ENCODE results near the gene ZNF200. TPM values are rescaled to one million over a fixed set of nuclear protein-coding genes. Genes with fewer than 3 reads are reported as not detected.
"Not testable (repeated sequence)": the region's sequence is repeated elsewhere in the genome, so short reads cannot be mapped to it uniquely, and the experiment has no call there.

The ZNF200 gene
- polyA plus RNA-seq, 1 experiment, result 4.0 TPM

- CTCF ChIA-PET, result interaction anchor here (0.8 kb wide), 1 partner anchor 15 kb away, joined by 4 read pairs; no protein-coding TSS in a partner anchor
- no peaks in the 10 kb centered on the region for H3K27me3 ChIP-seq (ENCODE audit: control insufficient read depth, insufficient read depth, low read length)
- POLR2A ChIA-PET, result no interaction called here
Measured at GRCh38 chr16:3281222-3281820, 46.4 kb upstream of the ZNF200 start.

GRCh38 chr16:3276679-3277078 is 41.7 kb upstream of the ZNF200 start:
- POLR2A ChIA-PET, result no interaction called here
- CTCF ChIA-PET, result interaction anchor here (1.8 kb wide), 1 partner anchor 9 kb away, joined by 15 read pairs; no protein-coding TSS in a partner anchor
- no peak for TF ChIP-seq CTCF (IDR thresholded peaks at IDR 0.05; ENCODE audit: insufficient read depth, low read depth, low read length)
- H3K27me3 ChIP-seq (ENCODE audit: control insufficient read depth, insufficient read depth, low read length), result no peaks in the 10 kb centered on the region
- no peaks in the 10 kb centered on the region for H3K36me3 ChIP-seq (ENCODE audit: control insufficient read depth, insufficient read depth, low read length)
- no peak overlapping the region for H3K4me3 ChIP-seq (ENCODE audit: low read depth, low read length)
- no peak for DNase-seq (ENCODE audit: low read depth)

More at GRCh38 chr16:3281222-3281820, 46.4 kb upstream of the ZNF200 start:
- DNase-seq (ENCODE audit: low read depth), result no peak
- no peak for TF ChIP-seq CTCF (IDR thresholded peaks at IDR 0.05; ENCODE audit: insufficient read depth, low read depth, low read length)
- Histone ChIP-seq H3K4me3 (ENCODE audit: low read depth, low read length) (no peak overlapping the region), H3K36me3 (ENCODE audit: control insufficient read depth, insufficient read depth, low read length) (peaks cover 5% of the 10 kb centered on the region)

- CTCF ChIA-PET, result interaction anchor here (0.6 to 0.9 kb wide), 3 partner anchors 8 to 219 kb away, joined by 3 to 4 read pairs (median 4); no protein-coding TSS in a partner anchor
- POLR2A ChIA-PET, result no interaction called here
- no peaks in the 10 kb centered on the region for H3K27me3 ChIP-seq (ENCODE audit: control insufficient read depth, insufficient read depth, low read length)
- TF ChIP-seq CTCF (IDR thresholded peaks at IDR 0.05; ENCODE audit: insufficient read depth, low read depth, low read length), result no peak
- H3K4me3 ChIP-seq (ENCODE audit: low read depth, low read length), result no peak overlapping the region
- no peak for DNase-seq (ENCODE audit: low read depth)
- no peaks in the 10 kb centered on the region for H3K36me3 ChIP-seq (ENCODE audit: control insufficient read depth, insufficient read depth, low read length)
Measured at GRCh38 chr16:3274947-3275346, 40.0 kb upstream of the ZNF200 start.

- H3K36me3 ChIP-seq (ENCODE audit: control insufficient read depth, insufficient read depth, low read length), result no peaks in the 10 kb centered on the region
- no peaks in the 10 kb centered on the region for H3K27me3 ChIP-seq (ENCODE audit: control insufficient read depth, insufficient read depth, low read length)
- POLR2A ChIA-PET, result no interaction called here
- CTCF ChIA-PET, result interaction anchor here (0.6 to 0.9 kb wide), 3 partner anchors 7 to 220 kb away, joined by 3 to 4 read pairs (median 4); no protein-coding TSS in a partner anchor
- H3K4me3 ChIP-seq (ENCODE audit: low read depth, low read length), result no peak overlapping the region
- no peak for DNase-seq (ENCODE audit: low read depth)
- no peak for TF ChIP-seq CTCF (IDR thresholded peaks at IDR 0.05; ENCODE audit: insufficient read depth, low read depth, low read length)
Measured at GRCh38 chr16:3274490-3274889, 39.5 kb upstream of the ZNF200 start.

GRCh38 chr16:3271281-3271680 is 36.3 kb upstream of the ZNF200 start:
- CTCF ChIA-PET, POLR2A ChIA-PET: not testable (repeated sequence)

GRCh38 chr16:3270718-3271117 is 35.8 kb upstream of the ZNF200 start:
- POLR2A ChIA-PET; DNase-seq (ENCODE audit: low read depth); CTCF ChIA-PET; H3K27me3 ChIP-seq (ENCODE audit: control insufficient read depth, insufficient read depth, low read length); H3K36me3 ChIP-seq (ENCODE audit: control insufficient read depth, insufficient read depth, low read length); H3K4me3 ChIP-seq (ENCODE audit: low read depth, low read length): not testable (repeated sequence)

More at GRCh38 chr16:3271281-3271680, 36.3 kb upstream of the ZNF200 start:
- H3K4me3 ChIP-seq (ENCODE audit: low read depth, low read length); H3K36me3 ChIP-seq (ENCODE audit: control insufficient read depth, insufficient read depth, low read length); H3K27me3 ChIP-seq (ENCODE audit: control insufficient read depth, insufficient read depth, low read length); DNase-seq (ENCODE audit: low read depth): not testable (repeated sequence)
